HCT116 (cell line): ENCODE results near the gene PCID2. TPM values are rescaled to one million over a fixed set of nuclear protein-coding genes. Genes with fewer than 3 reads are reported as not detected.

Experiments used
- ATAC-seq: fragments of 200-7000 bp; cut with Tn5 transposase; 2 replicates; pipeline ENCODE4 v1.9.1; 2020; ENCODE audit warnings: mild to moderate bottlenecking, moderate library complexity
- BruUV-seq: library from RNA; stranded (reverse); fragments of 400-500 nt; replicated peaks from 2 replicates; lab custom pipeline; 2021; lab: Mats Ljungman, UMichigan
- CTCF ChIA-PET: fragments of 300-600 bp; sonication (Branson Sonifier 250); formaldehyde crosslinking; loops from one replicate; lab custom pipeline; 2021; ENCODE audit warnings: antibody characterized with exemption; lab: Charles Lee
- POLR2A ChIA-PET: fragments of 300-600, 350-600 bp; sonication (Branson Sonifier 250); formaldehyde crosslinking; loops from one replicate; lab custom pipeline; 2021; ENCODE audit warnings: antibody characterized with exemption; lab: Charles Lee
- RAD21 ChIA-PET, 2 experiments: fragments of 300-600 bp; sonication (Branson Sonifier 250); formaldehyde crosslinking; loops; one replicate each; lab custom pipeline; 2023; ENCODE audit warnings: low total read pairs in 2 of 2; ENCODE audit not compliant: uncharacterized antibody in 2 of 2, unreplicated experiment in 2 of 2, low non-redundant PET in 1 of 2; lab: Charles Lee
- DNase-seq: peaks from one replicate; pipeline ENCODE4 v3.0.0-alpha.2; 2010; ENCODE audit warnings: low read depth, low spot score
- H2AFZ ChIP-seq: fragments of 200-600 bp; shearing (Covaris generic), sonication (generic); 2 replicates; pipeline ENCODE4 v1.6.1; 2017; ENCODE audit warnings: low read depth, mixed run types, mixed read lengths, antibody characterized with exemption, low read length; ENCODE audit not compliant: poor library complexity, severe bottlenecking
- H3K27ac ChIP-seq: 2 replicates; pipeline ENCODE4 v1.5.1; 2012; ENCODE audit warnings: low read depth, low read length
- H3K27me3 ChIP-seq: fragments of 200-600 bp; sonication (generic); 2 replicates; pipeline ENCODE4 v1.6.1; 2016; ENCODE audit warnings: mixed run types, low read length, mixed read lengths; ENCODE audit not compliant: insufficient read depth
- H3K36me3 ChIP-seq, 2 experiments: fragments of 200-500 bp in 1 of 2; fragments of 200-600 bp in 1 of 2; sonication (Bioruptor generic) in 1 of 2; sonication (generic) in 1 of 2; 2 replicates each; pipeline versions ENCODE4 v1.5.1 to v1.6.1; 2014 to 2016; ENCODE audit warnings: low read length in 2 of 2, inconsistent platforms in 1 of 2, mixed read lengths in 1 of 2, mixed run types in 1 of 2; ENCODE audit not compliant: insufficient read depth in 2 of 2, control insufficient read depth in 1 of 2
- H3K4me1 ChIP-seq, 2 experiments: fragments of 200-600 bp in 1 of 2; sonication (generic) in 1 of 2; 2 replicates each; pipeline versions ENCODE4 v1.5.1 to v1.6.1; 2012 to 2017; ENCODE audit warnings: low read length in 2 of 2, inconsistent platforms in 1 of 2, mild to moderate bottlenecking in 1 of 2, mixed read lengths in 1 of 2, mixed run types in 1 of 2, moderate library complexity in 1 of 2; ENCODE audit not compliant: insufficient read depth in 2 of 2, control insufficient read depth in 1 of 2
- H3K4me2 ChIP-seq: fragments of 200-600 bp; sonication (generic); 2 replicates; pipeline ENCODE4 v1.6.1; 2017; ENCODE audit warnings: mixed run types, low read length, mixed read lengths
- H3K4me3 ChIP-seq, 2 experiments: fragments of 200-600 bp in 1 of 2; sonication (generic) in 1 of 2; replicated peaks in 1 of 2; 2 replicates each; pipeline ENCODE4 v1.5.1; 2011 to 2016; ENCODE audit warnings: low read length in 2 of 2, control low read depth in 1 of 2, low read depth in 1 of 2, mild to moderate bottlenecking in 1 of 2, mixed read lengths in 1 of 2, mixed run types in 1 of 2
- H3K79me2 ChIP-seq: fragments of 200-600 bp; sonication (generic); 2 replicates; pipeline ENCODE4 v1.6.1; 2017; ENCODE audit warnings: mild to moderate bottlenecking, mixed run types, low read length, moderate library complexity, mixed read lengths; ENCODE audit not compliant: insufficient read depth
- H3K9ac ChIP-seq: fragments of 200-600 bp; sonication (generic); 2 replicates; pipeline ENCODE4 v1.6.1; 2016; ENCODE audit warnings: low read length, mixed read lengths
- H3K9me2 ChIP-seq: fragments of 200-600 bp; sonication (generic), shearing (Covaris generic); 2 replicates; pipeline ENCODE4 v1.6.1; 2017; ENCODE audit warnings: mixed run types, mild to moderate bottlenecking, moderate library complexity; ENCODE audit not compliant: insufficient read depth
- H3K9me3 ChIP-seq, 2 experiments: fragments of 200-500 bp in 1 of 2; fragments of 200-600 bp in 1 of 2; sonication (Bioruptor generic) in 1 of 2; sonication (generic) in 1 of 2; 2 replicates each; pipeline ENCODE4 v1.6.1; 2014 to 2017; ENCODE audit warnings: low read length in 2 of 2, mixed read lengths in 2 of 2, inconsistent platforms in 1 of 2, low read depth in 1 of 2, mild to moderate bottlenecking in 1 of 2, mixed run types in 1 of 2, moderate library complexity in 1 of 2; ENCODE audit not compliant: control insufficient read depth in 1 of 2, insufficient read depth in 1 of 2
- H4K20me1 ChIP-seq: fragments of 200-600 bp; sonication (generic), shearing (Covaris generic); 2 replicates; pipeline ENCODE4 v1.6.1; 2017; ENCODE audit warnings: mixed run types, mild to moderate bottlenecking, moderate library complexity; ENCODE audit not compliant: insufficient read depth
- ATF3 ChIP-seq: IDR thresholded peaks from 2 replicates; pipeline ENCODE4 v1.6.1; 2012
- CBX3 ChIP-seq: IDR thresholded peaks from 2 replicates; pipeline ENCODE4 v1.6.1; 2012; ENCODE audit warnings: low read depth
- CEBPB ChIP-seq: IDR thresholded peaks from 2 replicates; pipeline ENCODE4 v1.6.1; 2012; ENCODE audit warnings: low read depth
- CTCF ChIP-seq, 3 experiments: fragments of 200-600 bp in 1 of 3; sonication (generic) in 1 of 3; IDR thresholded peaks in 2 of 3; conservative IDR thresholded peaks in 1 of 3; 2 replicates each; pipeline ENCODE4 v1.5.1; 2012 to 2017; ENCODE audit warnings: low read depth in 2 of 3, low read length in 2 of 3, antibody characterized with exemption in 1 of 3, borderline replicate concordance in 1 of 3, control low read depth in 1 of 3, mild to moderate bottlenecking in 1 of 3, mixed read lengths in 1 of 3, mixed run types in 1 of 3, moderate library complexity in 1 of 3; ENCODE audit not compliant: insufficient read depth in 1 of 3
- EGR1 ChIP-seq: IDR thresholded peaks from 2 replicates; pipeline ENCODE4 v1.6.1; 2012; ENCODE audit warnings: low read depth
- EZH2phosphoT487 ChIP-seq: fragments of 200-600 bp; IDR thresholded peaks from 2 replicates; pipeline ENCODE4 v1.6.1; 2018; ENCODE audit warnings: antibody characterized with exemption, borderline replicate concordance
- SRF ChIP-seq: IDR thresholded peaks from 2 replicates; pipeline ENCODE4 v1.6.1; 2012; ENCODE audit warnings: low read depth
- intact Hi-C: fragments of 100-400 bp; cut with micrococcal nuclease; formaldehyde crosslinking; loops from 2 replicates; pipeline ENCODE4 v1.10.0; 2022
- total RNA-seq: library from RNA; stranded (reverse); gene quantifications from one replicate; pipeline ENCODE4 v1.2.1, GENCODE V29; 2021; ENCODE audit not compliant: unreplicated experiment

Gene PCID2
- total RNA-seq, 1 experiment from 2014 or later: 73.3 TPM

GRCh38 chr13:113151745-113152690, 56.5 kb downstream of the PCID2 start:
- H3K27ac ChIP-seq: no peak overlapping the region
- BruUV-seq: no TSS peak
- POLR2A ChIA-PET: no interaction called here
- RAD21 ChIA-PET: no interaction called here
- H3K4me3 ChIP-seq: no peak overlapping the region
- H2AFZ ChIP-seq: no peak overlapping the region
- CTCF ChIA-PET: no interaction called here
- H3K79me2 ChIP-seq: no peaks in the 10 kb centered on the region
- DNase-seq (no peak), ATAC-seq (no peak)
- peaks cover 9 to 16% of the 10 kb centered on the region in 2 experiments for H3K4me1 ChIP-seq
- intact Hi-C loops: loop anchor here (10.0 kb wide), 1 partner anchor 67 kb away; no protein-coding TSS in a partner anchor
- H3K27me3 ChIP-seq: no peaks in the 10 kb centered on the region
- H3K4me2 ChIP-seq: no peak overlapping the region
- TF ChIP-seq CBX3 (no peak), EZH2phosphoT487 (no peak), ATF3 (no peak), CTCF (IDR thresholded peaks at IDR 0.05 in 2 of 3, conservative IDR thresholded peaks at IDR 0.05 in 1 of 3; ENCODE audit: borderline replicate concordance in 1 of 3, insufficient read depth in 1 of 3, low read depth in 2 of 3, low read length in 2 of 3) (no peak), SRF (no peak), CEBPB (no peak), EGR1 (no peak)
- H4K20me1 ChIP-seq: no peaks in the 10 kb centered on the region
- H3K9ac ChIP-seq: no peak overlapping the region
- no peaks in the 10 kb centered on the region for H3K36me3 ChIP-seq
- H3K9me2 ChIP-seq: no peaks in the 10 kb centered on the region
- peaks cover 0 to 5% of the 10 kb centered on the region in 2 experiments; a peak in 1 of 4 replicates for H3K9me3 ChIP-seq
